CD4-positive, alpha-beta T cell (primary cell): ENCODE data around the gene HEATR3. TPM values are rescaled to one million over a fixed set of nuclear protein-coding genes. Genes with fewer than 3 reads are reported as not detected.
A peak's percentile ranks its signal among the peaks of the same experiment; 100 is the strongest.

Source experiments
- ATAC-seq: fragments of 200-7000 bp; cut with Tn5 transposase; one replicate; pipeline ENCODE4 v1.10.0; 2022; ENCODE audit warnings: mild to moderate bottlenecking; ENCODE audit not compliant: poor library complexity
- CTCF ChIA-PET: fragments of 350-600 bp; sonication (Branson Sonifier 250); formaldehyde crosslinking; loops from one replicate; lab custom pipeline; 2021; ENCODE audit warnings: antibody characterized with exemption, inconsistent platforms; lab: Charles Lee
- POLR2A ChIA-PET: fragments of 350-600 bp; sonication (Branson Sonifier 250); formaldehyde crosslinking; loops from one replicate; lab custom pipeline; 2021; ENCODE audit warnings: antibody characterized with exemption, inconsistent platforms; lab: Charles Lee
- DNase-seq, 14 experiments: peaks; one replicate each; pipeline ENCODE4 v3.0.0-alpha.2; 2013 to 2020; ENCODE audit warnings: mixed read lengths in 2 of 14
- H3K27ac ChIP-seq, 2 donors: one replicate each; pipeline versions ENCODE4 v1.5.1 to v1.7.0; 2013; ENCODE audit warnings: low read length in 2 of 2, low read depth in 1 of 2, mild to moderate bottlenecking in 1 of 2
- H3K27me3 ChIP-seq, 2 experiments: 1 replicate in 1 of 2; 2 replicates in 1 of 2; pipeline versions ENCODE4 v1.6.1 to v1.7.0; 2013; ENCODE audit warnings: low read length in 2 of 2, control low read depth in 1 of 2, mild to moderate bottlenecking in 1 of 2, moderate library complexity in 1 of 2; ENCODE audit not compliant: insufficient read depth in 2 of 2, control insufficient read depth in 1 of 2
- H3K36me3 ChIP-seq: one replicate; pipeline ENCODE4 v1.6.1; 2013; ENCODE audit warnings: low read length, control low read depth; ENCODE audit not compliant: insufficient read depth
- H3K4me1 ChIP-seq: one replicate; pipeline ENCODE4 v1.6.1; 2013; ENCODE audit warnings: low read length, control low read depth; ENCODE audit not compliant: insufficient read depth
- H3K4me3 ChIP-seq: one replicate; pipeline ENCODE4 v1.5.1; 2013; ENCODE audit warnings: mild to moderate bottlenecking, low read length, moderate library complexity
- H3K9me3 ChIP-seq, 2 experiments: 1 replicate in 1 of 2; 2 replicates in 1 of 2; pipeline versions ENCODE4 v1.6.1 to v1.7.0; 2013; ENCODE audit warnings: low read length in 2 of 2, mild to moderate bottlenecking in 2 of 2, control low read depth in 1 of 2, moderate library complexity in 1 of 2; ENCODE audit not compliant: control insufficient read depth in 1 of 2, insufficient read depth in 1 of 2
- H3K27ac Mint-ChIP-seq: one replicate; pipeline ENCODE4 v1.8.0; 2020; ENCODE audit warnings: mixed read lengths
- H3K27me3 Mint-ChIP-seq: one replicate; pipeline ENCODE4 v1.8.0; 2021; ENCODE audit warnings: mixed read lengths
- H3K36me3 Mint-ChIP-seq: one replicate; pipeline ENCODE4 v1.8.0; 2021; ENCODE audit warnings: low read depth, mixed read lengths
- H3K4me1 Mint-ChIP-seq: one replicate; pipeline ENCODE4 v1.8.0; 2021; ENCODE audit warnings: low read depth, mixed read lengths
- H3K4me3 Mint-ChIP-seq: one replicate; pipeline ENCODE4 v1.8.0; 2020; ENCODE audit warnings: mild to moderate bottlenecking, mixed read lengths
- H3K9me3 Mint-ChIP-seq: one replicate; pipeline ENCODE4 v1.8.0; 2020; ENCODE audit warnings: mixed read lengths
- intact Hi-C, 2 experiments: fragments of 100-400 bp; cut with DNase I in 1 of 2; cut with micrococcal nuclease in 1 of 2; formaldehyde crosslinking; loops; one replicate each; pipeline versions ENCODE4 v1.15.1 to v1.9.0; 2023 to 2025; cut with DNase I, micrococcal nuclease
- total RNA-seq, 174 experiments: library from RNA in 2 of 174; stranded (reverse) in 2 of 174; gene quantifications; one replicate each; pipeline ENCODE4 v1.2.3 and lab custom pipeline; 2021 to 2026
- TF ChIP-seq, protein P1 (sequence below): fragments of 200-600 bp; IDR thresholded peaks from one replicate; pipeline ENCODE4 v1.8.0; 2022; ENCODE audit warnings: antibody characterized with exemption, mild to moderate bottlenecking

Gene HEATR3
- total RNA-seq, 2 experiments from 2014 or later = 10.1 to 10.6 TPM

DNA sequence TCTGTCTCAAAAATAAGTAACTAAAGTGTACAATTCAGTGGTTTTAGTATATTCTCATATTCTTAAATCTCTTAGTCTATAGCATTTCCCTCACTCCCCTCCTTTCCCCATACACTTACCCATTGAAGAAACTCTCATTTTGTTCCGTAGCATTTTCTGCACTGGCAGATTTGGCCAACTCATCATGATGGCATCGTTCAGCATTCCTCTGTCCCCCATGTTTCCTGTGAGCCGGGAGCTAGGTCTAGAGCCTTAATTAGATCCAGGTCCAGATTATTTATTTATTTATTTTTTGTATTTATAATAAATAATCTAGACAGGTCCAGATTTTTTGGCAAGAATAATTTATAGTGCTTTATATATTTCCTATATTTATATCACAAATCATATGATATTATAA lies 31.0 kb downstream of the HEATR3 start:
- Mint-ChIP-seq H3K36me3 (peaks cover 61% of the 10 kb centered on the region), H3K27me3 (no peaks in the 10 kb centered on the region), H3K4me1 (peaks cover 5% of the 10 kb centered on the region), H3K27ac (no peak overlapping the region), H3K4me3 (no peak overlapping the region), H3K9me3 (no peaks in the 10 kb centered on the region)
- Histone ChIP-seq H3K27me3 (no peaks in the 10 kb centered on the region), H3K27ac (no peak overlapping the region), H3K4me3 (no peak overlapping the region), H3K4me1 (peaks cover 3% of the 10 kb centered on the region), H3K9me3 (no peaks in the 10 kb centered on the region), H3K36me3 (peaks cover 59% of the 10 kb centered on the region)
- DNase-seq = no peak
- POLR2A ChIA-PET = no interaction called here
- no peak for ATAC-seq
- intact Hi-C loops = no loop called here
- CTCF ChIA-PET = interaction anchor here (1.2 kb wide), 1 partner anchor 72 kb away, joined by 4 read pairs; the partner anchor contains the start of gene CNEP1R1
- TF ChIP-seq, protein P1, sequence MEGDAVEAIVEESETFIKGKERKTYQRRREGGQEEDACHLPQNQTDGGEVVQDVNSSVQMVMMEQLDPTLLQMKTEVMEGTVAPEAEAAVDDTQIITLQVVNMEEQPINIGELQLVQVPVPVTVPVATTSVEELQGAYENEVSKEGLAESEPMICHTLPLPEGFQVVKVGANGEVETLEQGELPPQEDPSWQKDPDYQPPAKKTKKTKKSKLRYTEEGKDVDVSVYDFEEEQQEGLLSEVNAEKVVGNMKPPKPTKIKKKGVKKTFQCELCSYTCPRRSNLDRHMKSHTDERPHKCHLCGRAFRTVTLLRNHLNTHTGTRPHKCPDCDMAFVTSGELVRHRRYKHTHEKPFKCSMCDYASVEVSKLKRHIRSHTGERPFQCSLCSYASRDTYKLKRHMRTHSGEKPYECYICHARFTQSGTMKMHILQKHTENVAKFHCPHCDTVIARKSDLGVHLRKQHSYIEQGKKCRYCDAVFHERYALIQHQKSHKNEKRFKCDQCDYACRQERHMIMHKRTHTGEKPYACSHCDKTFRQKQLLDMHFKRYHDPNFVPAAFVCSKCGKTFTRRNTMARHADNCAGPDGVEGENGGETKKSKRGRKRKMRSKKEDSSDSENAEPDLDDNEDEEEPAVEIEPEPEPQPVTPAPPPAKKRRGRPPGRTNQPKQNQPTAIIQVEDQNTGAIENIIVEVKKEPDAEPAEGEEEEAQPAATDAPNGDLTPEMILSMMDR = no peak

DNA sequence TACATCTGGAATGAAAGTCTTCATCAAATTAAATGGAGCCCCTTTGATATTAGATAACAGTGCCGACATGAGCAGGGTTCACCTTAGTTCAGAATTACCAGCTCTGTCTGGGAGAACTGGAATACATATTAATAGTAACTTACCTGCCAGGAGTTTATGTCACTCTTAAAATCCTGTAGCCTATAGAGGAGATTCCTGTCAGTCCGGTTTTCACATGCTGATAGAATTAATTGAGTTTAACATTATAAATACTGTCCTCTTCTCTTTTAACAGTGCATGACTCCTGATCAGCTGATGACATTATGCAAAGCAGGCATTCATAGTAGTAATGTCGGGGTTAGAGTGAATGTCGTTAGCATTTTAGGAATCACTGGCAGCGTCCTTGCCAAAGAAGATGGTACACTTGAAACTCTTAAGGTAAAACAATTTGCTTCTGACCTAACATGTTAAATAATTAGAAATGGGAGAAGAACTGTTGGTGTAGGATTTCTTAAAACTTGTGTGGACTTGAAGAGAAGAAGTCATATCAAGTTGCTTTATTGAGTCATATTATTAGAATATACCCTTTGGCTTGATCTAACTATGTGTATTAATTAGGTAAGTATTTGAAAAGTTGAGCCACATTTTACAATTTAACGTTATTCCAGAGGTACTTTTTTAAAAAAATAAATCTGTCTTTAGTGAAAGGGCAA lies 34.3 kb downstream of the HEATR3 start:
- no peak overlapping the region for H3K27ac Mint-ChIP-seq
- H3K36me3 ChIP-seq = peaks cover 72% of the 10 kb centered on the region
- no peak overlapping the region for H3K27ac ChIP-seq
- POLR2A ChIA-PET = no interaction called here
- no peaks in the 10 kb centered on the region for H3K9me3 ChIP-seq
- no peak overlapping the region for H3K4me3 Mint-ChIP-seq
- H3K36me3 Mint-ChIP-seq = peaks cover 70% of the 10 kb centered on the region
- DNase-seq (no peak), ATAC-seq (no peak)
- no peak overlapping the region for H3K4me3 ChIP-seq
- H3K4me1 ChIP-seq = no peaks in the 10 kb centered on the region
- no peaks in the 10 kb centered on the region for H3K27me3 ChIP-seq
- no peaks in the 10 kb centered on the region for H3K4me1 Mint-ChIP-seq
- H3K9me3 Mint-ChIP-seq = no peaks in the 10 kb centered on the region
- CTCF ChIA-PET = no interaction called here
- H3K27me3 Mint-ChIP-seq = no peaks in the 10 kb centered on the region
- TF ChIP-seq, protein P1 = no peak
- intact Hi-C loops = no loop called here

DNA sequence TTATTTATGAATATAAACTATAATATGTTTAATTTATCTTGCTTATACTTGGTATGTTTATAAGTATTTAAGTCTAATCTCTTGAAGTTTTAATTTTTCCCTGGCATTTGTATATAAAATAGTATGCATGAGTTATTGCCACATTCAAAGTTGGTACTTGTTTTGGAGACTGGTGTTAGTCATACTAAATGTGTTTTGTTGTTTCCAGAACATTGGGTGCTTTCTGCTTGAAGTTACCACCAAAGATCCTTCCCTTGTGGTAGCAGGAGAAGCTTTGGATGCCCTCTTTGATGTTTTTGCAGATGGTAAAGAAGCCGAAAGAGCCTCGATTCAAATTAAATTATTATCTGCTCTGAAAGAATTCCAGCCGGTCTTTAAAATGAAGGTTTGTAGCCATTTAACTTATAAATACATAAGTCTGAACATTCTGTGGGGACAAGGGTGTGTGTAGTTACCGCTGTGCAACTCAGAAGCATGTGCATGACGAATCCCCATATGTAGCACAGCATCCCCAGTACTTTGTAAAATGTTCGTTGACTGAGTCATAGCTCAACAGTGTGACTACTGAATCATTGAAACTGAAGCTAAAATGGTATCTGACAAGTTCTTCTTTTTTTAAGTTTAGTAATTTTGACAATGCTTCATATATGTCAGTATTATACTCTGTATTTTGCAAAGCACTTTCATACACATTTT lies 36.4 kb downstream of the HEATR3 start:
- Mint-ChIP-seq H3K4me1 (no peaks in the 10 kb centered on the region), H3K27me3 (no peaks in the 10 kb centered on the region), H3K4me3 (no peak overlapping the region), H3K36me3 (peaks cover 75% of the 10 kb centered on the region), H3K27ac (no peak overlapping the region), H3K9me3 (no peaks in the 10 kb centered on the region)
- TF ChIP-seq, protein P1 = no peak
- ChIA-PET CTCF (no interaction called here), POLR2A (interaction anchor here (0.5 kb wide), 1 partner anchor 639 kb away, joined by 3 read pairs; the partner anchor contains the start of gene CYLD)
- H3K4me1 ChIP-seq = no peaks in the 10 kb centered on the region
- no peak overlapping the region for H3K27ac ChIP-seq
- intact Hi-C loops = no loop called here
- ATAC-seq (no peak), DNase-seq (peak in 2 of 14 experiments; percentile 9 to 42)
- H3K9me3 ChIP-seq = no peaks in the 10 kb centered on the region
- H3K36me3 ChIP-seq = peaks cover 74% of the 10 kb centered on the region
- H3K27me3 ChIP-seq = no peaks in the 10 kb centered on the region
- no peak overlapping the region for H3K4me3 ChIP-seq
